Measurements from ENCODE around the gene PRAMEF26.
"Not testable (repeated sequence)": the region's sequence is repeated elsewhere in the genome, so short reads cannot be mapped to it uniquely, and the experiment has no call there.

Gene PRAMEF26

GRCh38 chr1:13155909-13156308 lies at the start of gene PRAMEF26:
TSS of gene PRAMEF26 (minus strand) at chr1:13156009. CDS start at chr1:13153095, 2,914 bp downstream.
- DNase-seq (ENCODE audit: low spot score): not testable (repeated sequence)

DNA sequence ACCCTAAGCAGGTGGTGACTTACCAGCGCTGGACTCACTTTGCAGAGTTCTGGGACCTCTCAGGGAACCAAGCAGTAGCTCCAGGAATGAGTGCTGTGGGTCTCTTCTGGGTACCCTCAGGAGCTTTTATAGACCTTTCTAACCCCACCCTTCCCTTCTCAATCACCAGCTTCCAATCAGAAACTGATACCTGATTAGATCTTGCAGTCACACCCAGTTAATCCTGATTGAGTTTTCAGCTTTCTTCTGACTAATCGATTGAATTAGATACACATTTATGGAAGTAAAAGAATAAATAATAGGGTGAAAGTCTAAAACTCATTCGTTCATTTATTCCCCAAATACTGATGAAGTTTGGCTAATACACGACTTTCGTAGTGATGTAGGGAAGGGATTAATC lies 45.5 kb upstream of the PRAMEF26 start, which contains the start of gene PRAMEF13:
Gene PRAMEF13, minus strand, starts transcription at position 101 of the 400 bp plus-strand sequence. CDS start 1,820 bp downstream, outside the sequence.
- not testable (repeated sequence) for DNase-seq (ENCODE audit: low spot score)

- not testable (repeated sequence) for DNase-seq (ENCODE audit: low spot score)
These were observed 15.7 kb upstream of the PRAMEF26 start, which contains the start of gene PRAMEF9 for GRCh38 chr1:13171548-13171947. TSS of gene PRAMEF9 (plus strand) at chr1:13171848. CDS start at chr1:13175281, 3,433 bp downstream.

- not testable (repeated sequence) for DNase-seq (ENCODE audit: low spot score)
These were observed 9.7 kb upstream of the PRAMEF26 start, which contains the start of gene HNRNPCL4 for GRCh38 chr1:13165531-13165930. TSS of gene HNRNPCL4 (minus strand) at chr1:13165631. CDS start at chr1:13165467, 164 bp downstream.

GRCh38 chr1:13116754-13117153 lies 39.1 kb downstream of the PRAMEF26 start, which contains the start of gene HNRNPCL2:
TSS of gene HNRNPCL2 (minus strand) at chr1:13116854. CDS start at chr1:13116400, 454 bp downstream.
- not testable (repeated sequence) for DNase-seq (ENCODE audit: low spot score)

All from SW480 (cell line).